A673 (cell line): ENCODE measurements around the gene ZNF592. TPM values are rescaled to one million over a fixed set of nuclear protein-coding genes. Genes with fewer than 3 reads are reported as not detected.

Source experiments
- BruUV-seq: library from RNA; stranded (reverse); fragments of 400-500 nt; replicated peaks from 2 replicates; lab custom pipeline; 2021; lab: Mats Ljungman, UMichigan
- CTCF ChIA-PET: fragments of 300-600 bp; sonication (Branson Sonifier 250); formaldehyde crosslinking; loops from one replicate; lab custom pipeline; 2022; ENCODE audit warnings: antibody characterized with exemption; lab: Charles Lee
- POLR2A ChIA-PET: fragments of 300-600 bp; sonication (Branson Sonifier 250); formaldehyde crosslinking; loops from one replicate; lab custom pipeline; 2022; ENCODE audit warnings: antibody characterized with exemption; ENCODE audit not compliant: low non-redundant PET; lab: Charles Lee
- DNase-seq: peaks from one replicate; pipeline ENCODE4 v3.0.0-alpha.2; 2015; ENCODE audit warnings: low spot score
- H3K27ac ChIP-seq: fragments of 200-600 bp; sonication (generic); 2 replicates; pipeline ENCODE4 v1.5.1; 2016; ENCODE audit warnings: mixed run types, low read depth, mild to moderate bottlenecking, mixed read lengths, antibody characterized with exemption, low read length; ENCODE audit not compliant: poor library complexity, severe bottlenecking
- H3K27me3 ChIP-seq: fragments of 200-600 bp; sonication (generic); replicated peaks from 2 replicates; pipeline ENCODE4 v1.6.1; 2017; ENCODE audit warnings: mixed run types, low read depth, mild to moderate bottlenecking, mixed read lengths, antibody characterized with exemption, low read length; ENCODE audit not compliant: insufficient read depth, poor library complexity
- H3K36me3 ChIP-seq: fragments of 200-600 bp; sonication (generic); 2 replicates; pipeline ENCODE4 v1.6.1; 2016; ENCODE audit warnings: mixed run types, mild to moderate bottlenecking, mixed read lengths, antibody characterized with exemption, low read length; ENCODE audit not compliant: insufficient read depth, poor library complexity, severe bottlenecking
- H3K4me1 ChIP-seq: fragments of 200-600 bp; sonication (generic); 2 replicates; pipeline ENCODE4 v1.6.1; 2017; ENCODE audit warnings: mixed run types, mild to moderate bottlenecking, mixed read lengths, antibody characterized with exemption, low read length; ENCODE audit not compliant: insufficient read depth, poor library complexity, severe bottlenecking
- H3K4me3 ChIP-seq: fragments of 200-600 bp; sonication (generic); 2 replicates; pipeline ENCODE4 v1.5.1; 2016; ENCODE audit warnings: low read depth, mixed run types, mild to moderate bottlenecking, mixed read lengths, low read length; ENCODE audit not compliant: poor library complexity, severe bottlenecking
- H3K9me3 ChIP-seq: fragments of 200-600 bp; sonication (generic); 2 replicates; pipeline ENCODE4 v1.6.1; 2016; ENCODE audit warnings: mixed run types, low read depth, mild to moderate bottlenecking, mixed read lengths, antibody characterized with exemption, low read length; ENCODE audit not compliant: poor library complexity, severe bottlenecking
- CTCF ChIP-seq: fragments of 300-800, 200-600 bp; sonication (generic); conservative IDR thresholded peaks from 2 replicates; pipeline ENCODE4 v1.5.1; 2017; ENCODE audit warnings: low read depth, mild to moderate bottlenecking, antibody characterized with exemption, low read length, moderate library complexity, mixed read lengths
- EZH2 ChIP-seq: fragments of 200-600 bp; sonication (generic); IDR thresholded peaks from 2 replicates; pipeline ENCODE4 v1.6.1; 2017; ENCODE audit warnings: borderline replicate concordance, low read depth, mild to moderate bottlenecking, mixed read lengths, antibody characterized with exemption, low read length; ENCODE audit not compliant: poor library complexity, severe bottlenecking
- intact Hi-C: fragments of 100-400 bp; cut with micrococcal nuclease; formaldehyde crosslinking; loops from one replicate; pipeline ENCODE4 v1.10.0; 2022; ENCODE audit not compliant: unreplicated experiment
- total RNA-seq: library from RNA; stranded (reverse); gene quantifications from 2 replicates; pipeline ENCODE4 v1.2.3, GENCODE V29; 2021

Gene ZNF592
- total RNA-seq, 1 experiment from 2014 or later: 37.2 TPM

GRCh38 chr15:84764989-84765388, 16.6 kb downstream of the ZNF592 start:
- Histone ChIP-seq H3K4me1 (no peaks in the 10 kb centered on the region), H3K27ac (no peak overlapping the region), H3K27me3 (no peaks in the 10 kb centered on the region), H3K4me3 (no peak overlapping the region), H3K36me3 (peaks cover 14% of the 10 kb centered on the region), H3K9me3 (no peaks in the 10 kb centered on the region)
- no peak for DNase-seq
- intact Hi-C loops: no loop called here
- BruUV-seq: no TSS peak
- CTCF ChIA-PET: no interaction called here
- POLR2A ChIA-PET: no interaction called here
- no peak for TF ChIP-seq EZH2
- TF ChIP-seq CTCF: no peak

- Histone ChIP-seq H3K27me3 (no peaks in the 10 kb centered on the region), H3K4me1 (no peaks in the 10 kb centered on the region), H3K4me3 (no peak overlapping the region), H3K36me3 (peaks cover 14% of the 10 kb centered on the region), H3K27ac (no peak overlapping the region), H3K9me3 (no peaks in the 10 kb centered on the region)
- TF ChIP-seq CTCF: no peak
- no peak for TF ChIP-seq EZH2
- CTCF ChIA-PET: no interaction called here
- intact Hi-C loops: no loop called here
- no peak for DNase-seq
- BruUV-seq: no TSS peak
- POLR2A ChIA-PET: no interaction called here
These were observed 17.3 kb downstream of the ZNF592 start for GRCh38 chr15:84765675-84766074.

GRCh38 chr15:84766461-84767035, 18.2 kb downstream of the ZNF592 start:
- ChIA-PET CTCF (no interaction called here), POLR2A (no interaction called here)
- no peak overlapping the region for H3K27ac ChIP-seq
- no TSS peak for BruUV-seq
- no peaks in the 10 kb centered on the region for H3K27me3 ChIP-seq
- no peaks in the 10 kb centered on the region for H3K4me1 ChIP-seq
- no peak overlapping the region for H3K4me3 ChIP-seq
- TF ChIP-seq CTCF (no peak), EZH2 (no peak)
- H3K9me3 ChIP-seq: no peaks in the 10 kb centered on the region
- DNase-seq: no peak
- peaks cover 14% of the 10 kb centered on the region for H3K36me3 ChIP-seq
- intact Hi-C loops: no loop called here
